Activated CD4-positive, alpha-beta T cell treated with anti-CD3 and anti-CD28 coated beads, Interleukin-2, amount 50 U/mL, for 16 hours (primary cell): ENCODE measurements around the gene GOLGA6L10.
"Not testable (repeated sequence)": the region's sequence is repeated elsewhere in the genome, so short reads cannot be mapped to it uniquely, and the experiment has no call there.

Experiments used
- DNase-seq: peaks from one replicate; pipeline ENCODE4 v3.0.0-alpha.2; 2020

Gene GOLGA6L10

GRCh38 chr15:82338573-82338972, 10.7 kb downstream of the GOLGA6L10 start:
- DNase-seq, result not testable (repeated sequence)

- not testable (repeated sequence) for DNase-seq
These were observed 11.2 kb downstream of the GOLGA6L10 start for GRCh38 chr15:82338053-82338452.

GRCh38 chr15:82337051-82337450, 12.2 kb downstream of the GOLGA6L10 start:
- DNase-seq, result not testable (repeated sequence)

- not testable (repeated sequence) for DNase-seq
These were observed 13.1 kb downstream of the GOLGA6L10 start for GRCh38 chr15:82336180-82336647.

GRCh38 chr15:82335006-82335405, 14.3 kb downstream of the GOLGA6L10 start:
- not testable (repeated sequence) for DNase-seq

- not testable (repeated sequence) for DNase-seq
These were observed 14.7 kb downstream of the GOLGA6L10 start for GRCh38 chr15:82334554-82334932.

- DNase-seq, result not testable (repeated sequence)
These were observed 15.4 kb downstream of the GOLGA6L10 start for GRCh38 chr15:82333603-82334553.

GRCh38 chr15:82332711-82333602, 16.3 kb downstream of the GOLGA6L10 start:
- not testable (repeated sequence) for DNase-seq

- DNase-seq, result not testable (repeated sequence)
These were observed 17.5 kb downstream of the GOLGA6L10 start for GRCh38 chr15:82331576-82332304.

GRCh38 chr15:82330921-82331320, 18.4 kb downstream of the GOLGA6L10 start:
- not testable (repeated sequence) for DNase-seq

GRCh38 chr15:82329039-82329438, 20.2 kb downstream of the GOLGA6L10 start:
- not testable (repeated sequence) for DNase-seq

- DNase-seq, result not testable (repeated sequence)
These were observed 21.9 kb downstream of the GOLGA6L10 start for GRCh38 chr15:82327372-82327771.

- not testable (repeated sequence) for DNase-seq
These were observed 22.4 kb downstream of the GOLGA6L10 start for GRCh38 chr15:82326896-82327295.

GRCh38 chr15:82325646-82326045, 23.6 kb downstream of the GOLGA6L10 start:
- DNase-seq, result not testable (repeated sequence)

GRCh38 chr15:82324831-82325230, 24.4 kb downstream of the GOLGA6L10 start:
- not testable (repeated sequence) for DNase-seq

GRCh38 chr15:82322488-82322887, 26.8 kb downstream of the GOLGA6L10 start:
- not testable (repeated sequence) for DNase-seq

GRCh38 chr15:82320861-82321260, 28.4 kb downstream of the GOLGA6L10 start:
- not testable (repeated sequence) for DNase-seq

GRCh38 chr15:82319522-82320278, 29.6 kb downstream of the GOLGA6L10 start:
- DNase-seq, result not testable (repeated sequence)

- not testable (repeated sequence) for DNase-seq
These were observed 31.0 kb downstream of the GOLGA6L10 start for GRCh38 chr15:82318281-82318680.

- not testable (repeated sequence) for DNase-seq
These were observed 31.8 kb downstream of the GOLGA6L10 start for GRCh38 chr15:82317516-82317915.

GRCh38 chr15:82317091-82317489, 32.2 kb downstream of the GOLGA6L10 start:
- no peak for DNase-seq
